Brain microvascular endothelial cell (primary cell): ENCODE results near the gene TCF12.

Experiments
- DNase-seq: peaks from one replicate; pipeline ENCODE4 v3.0.0-alpha.2; 2020
- H3K27ac ChIP-seq: fragments of 250-450 bp; sonication (Bioruptor Pico); 2 replicates; pipeline ENCODE4 v1.5.1; 2020; ENCODE audit warnings: mild to moderate bottlenecking, moderate library complexity
- H3K27me3 ChIP-seq: fragments of 250-450 bp; sonication (Bioruptor Pico); replicated peaks from 2 replicates; pipeline ENCODE4 v1.5.1; 2020; ENCODE audit warnings: mild to moderate bottlenecking
- H3K36me3 ChIP-seq: fragments of 250-450 bp; sonication (Bioruptor Pico); replicated peaks from 2 replicates; pipeline ENCODE4 v1.5.1; 2020; ENCODE audit warnings: mild to moderate bottlenecking
- H3K4me3 ChIP-seq: 2 replicates; pipeline ENCODE4 v1.5.1; 2011; ENCODE audit warnings: low read depth, mild to moderate bottlenecking, control low read depth, low read length, moderate library complexity
- in situ Hi-C: cut with HindIII; loops from 2 replicates; pipeline ENCODE4 v1.10.0; 2017; ENCODE audit warnings: low sequenced_read_pairs, low pct_ligation_motif_present
- TF ChIP-seq, protein P1 (sequence below): IDR thresholded peaks from 2 replicates; pipeline ENCODE4 v1.5.1; 2011; ENCODE audit warnings: low read depth, mild to moderate bottlenecking, moderate library complexity, low read length, control low read depth, inconsistent platforms; ENCODE audit errors: missing control alignments

Gene TCF12

DNA sequence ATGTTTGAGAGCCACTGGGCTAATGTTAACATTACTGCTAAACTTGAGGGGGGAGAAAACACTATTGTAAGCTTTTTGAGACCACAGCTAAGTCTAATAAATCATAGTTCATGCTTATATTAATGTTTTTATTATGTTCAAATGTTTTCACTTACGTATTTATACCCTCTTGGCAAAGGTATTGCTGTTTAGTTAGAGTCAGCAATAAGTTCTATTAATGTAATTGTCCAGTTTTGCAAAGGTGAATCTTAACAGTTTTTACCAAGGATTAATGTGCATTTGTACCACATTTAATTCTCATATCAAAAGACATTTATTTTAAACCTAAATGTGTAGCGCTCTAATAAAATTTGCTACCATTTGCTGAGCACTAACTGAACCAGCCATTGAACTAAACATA lies 251.2 kb downstream of the TCF12 start:
- no peaks in the 10 kb centered on the region for H3K27me3 ChIP-seq
- TF ChIP-seq, protein P1, sequence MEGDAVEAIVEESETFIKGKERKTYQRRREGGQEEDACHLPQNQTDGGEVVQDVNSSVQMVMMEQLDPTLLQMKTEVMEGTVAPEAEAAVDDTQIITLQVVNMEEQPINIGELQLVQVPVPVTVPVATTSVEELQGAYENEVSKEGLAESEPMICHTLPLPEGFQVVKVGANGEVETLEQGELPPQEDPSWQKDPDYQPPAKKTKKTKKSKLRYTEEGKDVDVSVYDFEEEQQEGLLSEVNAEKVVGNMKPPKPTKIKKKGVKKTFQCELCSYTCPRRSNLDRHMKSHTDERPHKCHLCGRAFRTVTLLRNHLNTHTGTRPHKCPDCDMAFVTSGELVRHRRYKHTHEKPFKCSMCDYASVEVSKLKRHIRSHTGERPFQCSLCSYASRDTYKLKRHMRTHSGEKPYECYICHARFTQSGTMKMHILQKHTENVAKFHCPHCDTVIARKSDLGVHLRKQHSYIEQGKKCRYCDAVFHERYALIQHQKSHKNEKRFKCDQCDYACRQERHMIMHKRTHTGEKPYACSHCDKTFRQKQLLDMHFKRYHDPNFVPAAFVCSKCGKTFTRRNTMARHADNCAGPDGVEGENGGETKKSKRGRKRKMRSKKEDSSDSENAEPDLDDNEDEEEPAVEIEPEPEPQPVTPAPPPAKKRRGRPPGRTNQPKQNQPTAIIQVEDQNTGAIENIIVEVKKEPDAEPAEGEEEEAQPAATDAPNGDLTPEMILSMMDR: no peak
- no peak for DNase-seq
- no peaks in the 10 kb centered on the region for H3K36me3 ChIP-seq
- H3K27ac ChIP-seq: no peak overlapping the region
- H3K4me3 ChIP-seq: no peak overlapping the region
- in situ Hi-C loops: no loop called here

- TF ChIP-seq, protein P1: no peak
- no peak overlapping the region for H3K27ac ChIP-seq
- DNase-seq: no peak
- H3K27me3 ChIP-seq: no peaks in the 10 kb centered on the region
- no peak overlapping the region for H3K4me3 ChIP-seq
- in situ Hi-C loops: no loop called here
- no peaks in the 10 kb centered on the region for H3K36me3 ChIP-seq
Observed at GRCh38 chr15:57171426-57171825, 253.0 kb downstream of the TCF12 start.

DNA sequence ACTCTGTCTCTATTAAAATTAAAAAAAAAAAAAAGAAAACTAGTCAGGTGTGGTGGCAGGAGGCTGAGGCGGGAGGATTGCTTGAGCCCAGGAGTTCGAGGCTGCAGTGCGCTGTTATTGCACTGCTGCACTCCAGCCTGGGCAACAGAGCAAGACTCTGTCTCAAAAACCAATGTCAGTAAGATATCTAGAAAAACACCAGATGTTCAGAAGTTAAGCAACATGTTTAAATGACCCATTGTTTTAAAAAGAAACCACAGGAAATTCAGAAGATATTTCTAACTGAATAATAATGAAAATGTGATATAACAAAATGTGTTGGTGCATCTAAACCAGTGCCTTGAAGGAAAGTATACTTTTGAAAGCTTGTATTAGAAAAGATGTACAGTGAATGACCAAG lies 254.5 kb downstream of the TCF12 start:
- no peak overlapping the region for H3K27ac ChIP-seq
- H3K4me3 ChIP-seq: no peak overlapping the region
- in situ Hi-C loops: no loop called here
- no peaks in the 10 kb centered on the region for H3K27me3 ChIP-seq
- no peaks in the 10 kb centered on the region for H3K36me3 ChIP-seq
- TF ChIP-seq, protein P1: no peak
- DNase-seq: no peak

- TF ChIP-seq, protein P1: no peak
- Histone ChIP-seq H3K27ac (no peak overlapping the region), H3K36me3 (no peaks in the 10 kb centered on the region), H3K27me3 (no peaks in the 10 kb centered on the region), H3K4me3 (no peak overlapping the region)
- in situ Hi-C loops: no loop called here
- no peak for DNase-seq
Observed at GRCh38 chr15:57183041-57183440, 264.6 kb downstream of the TCF12 start.

DNA sequence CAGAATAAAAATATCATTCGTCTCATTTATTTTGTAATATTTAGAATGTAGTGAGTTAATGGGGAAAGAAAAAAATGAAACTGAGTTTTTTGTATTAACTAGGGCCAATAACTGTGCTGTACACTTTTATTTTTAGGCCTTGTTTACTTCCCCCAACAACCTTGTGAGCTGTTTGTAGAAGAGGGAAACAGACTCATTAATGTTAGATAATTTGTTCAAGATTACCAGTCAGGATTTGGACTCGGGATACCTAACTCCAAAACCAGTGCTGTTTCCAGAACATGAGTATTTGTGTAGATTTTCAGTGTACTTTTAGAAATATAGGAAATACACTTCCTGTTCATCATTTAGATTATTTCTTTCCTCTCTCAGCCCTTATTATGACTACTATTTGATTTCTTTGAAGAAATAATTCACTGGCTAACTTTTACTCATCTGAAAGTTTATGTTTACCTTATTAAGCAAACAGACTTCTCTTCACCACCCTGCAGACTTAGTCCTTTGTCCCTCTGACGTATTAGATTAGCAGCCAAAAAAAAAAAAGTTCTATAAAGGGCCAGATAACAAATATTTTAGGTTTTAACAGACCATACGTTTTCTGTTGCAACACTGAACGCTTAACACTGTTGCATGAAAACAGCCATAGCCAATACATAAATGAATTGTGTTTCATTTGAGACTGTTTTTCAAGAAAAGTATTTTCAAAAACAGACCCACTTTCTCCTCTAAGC lies 265.3 kb downstream of the TCF12 start:
- Histone ChIP-seq H3K36me3 (no peaks in the 10 kb centered on the region), H3K4me3 (no peak overlapping the region), H3K27me3 (no peaks in the 10 kb centered on the region), H3K27ac (no peak overlapping the region)
- in situ Hi-C loops: no loop called here
- TF ChIP-seq, protein P1: no peak
- DNase-seq: no peak

DNA sequence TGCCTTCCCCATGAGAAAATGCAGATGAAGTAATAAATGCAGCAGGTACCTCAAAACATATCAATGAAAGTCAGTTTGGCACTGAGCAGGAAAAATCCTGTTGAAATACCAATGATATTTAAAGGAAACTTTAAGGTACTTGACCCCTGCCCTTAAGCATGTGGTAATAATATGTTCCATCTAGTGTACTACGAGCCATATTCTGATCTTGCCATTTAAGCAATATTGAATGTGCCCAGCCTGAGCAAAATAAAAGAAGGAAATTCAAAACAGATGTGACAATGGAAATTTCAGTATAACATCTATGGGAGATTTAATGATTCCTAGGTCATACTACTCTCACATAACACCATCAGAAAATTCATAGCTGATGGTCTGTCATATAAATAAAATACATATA lies 266.1 kb downstream of the TCF12 start:
- TF ChIP-seq, protein P1: no peak
- H3K27me3 ChIP-seq: no peaks in the 10 kb centered on the region
- in situ Hi-C loops: no loop called here
- H3K4me3 ChIP-seq: no peak overlapping the region
- DNase-seq: no peak
- no peak overlapping the region for H3K27ac ChIP-seq
- no peaks in the 10 kb centered on the region for H3K36me3 ChIP-seq
